ENCODE results near the gene HOXD10. TPM values are rescaled to one million over a fixed set of nuclear protein-coding genes. Genes with fewer than 3 reads are reported as not detected.
A peak's percentile ranks its signal among the peaks of the same experiment; 100 is the strongest.

The HOXD10 gene
- total and polyA plus RNA-seq, 9 of the 15 experiments (the other 6 are each of a cell fraction or from before 2014, with no cell fraction given): not detected

DNA sequence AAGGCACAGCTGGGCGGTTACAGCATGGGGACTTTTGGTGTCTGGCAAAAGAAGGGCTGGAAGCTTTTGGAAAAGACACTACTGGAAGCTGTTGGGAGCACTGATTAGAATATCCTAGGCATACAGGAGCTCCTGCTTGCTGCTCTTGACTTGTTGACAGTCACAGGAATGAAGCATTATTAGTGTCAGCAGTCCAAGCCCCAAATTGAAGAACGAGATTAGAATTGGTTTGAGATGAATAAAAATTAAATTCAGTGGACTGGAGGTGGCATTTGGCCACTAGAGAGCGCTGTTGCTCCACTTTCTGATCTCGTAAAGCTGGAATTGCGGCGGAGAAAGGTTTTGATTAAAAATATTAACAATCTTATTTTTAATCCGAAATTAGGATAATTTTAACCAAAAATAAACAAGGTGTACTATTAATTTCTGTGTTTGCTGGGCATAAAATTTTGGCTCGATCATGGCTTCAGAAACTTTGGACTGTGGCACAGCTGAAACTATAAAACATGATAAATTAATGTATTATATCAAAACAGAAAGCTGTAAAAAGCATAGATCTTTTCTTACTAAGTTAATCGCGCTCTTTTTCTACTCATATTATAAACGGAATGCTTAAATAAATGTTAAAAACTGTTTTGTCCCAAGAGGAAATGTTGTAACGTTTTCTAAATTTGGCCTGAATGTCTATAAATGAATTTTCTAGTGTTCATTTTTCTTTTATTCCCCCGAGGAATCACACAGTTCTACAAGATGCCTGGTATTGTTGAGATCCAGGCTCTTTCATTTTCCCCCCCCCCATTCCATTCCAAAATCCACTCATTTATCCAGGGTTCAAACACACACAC, 10.6 kb downstream of the HOXD10 start (continued):
- TF ChIP-seq, protein P1, sequence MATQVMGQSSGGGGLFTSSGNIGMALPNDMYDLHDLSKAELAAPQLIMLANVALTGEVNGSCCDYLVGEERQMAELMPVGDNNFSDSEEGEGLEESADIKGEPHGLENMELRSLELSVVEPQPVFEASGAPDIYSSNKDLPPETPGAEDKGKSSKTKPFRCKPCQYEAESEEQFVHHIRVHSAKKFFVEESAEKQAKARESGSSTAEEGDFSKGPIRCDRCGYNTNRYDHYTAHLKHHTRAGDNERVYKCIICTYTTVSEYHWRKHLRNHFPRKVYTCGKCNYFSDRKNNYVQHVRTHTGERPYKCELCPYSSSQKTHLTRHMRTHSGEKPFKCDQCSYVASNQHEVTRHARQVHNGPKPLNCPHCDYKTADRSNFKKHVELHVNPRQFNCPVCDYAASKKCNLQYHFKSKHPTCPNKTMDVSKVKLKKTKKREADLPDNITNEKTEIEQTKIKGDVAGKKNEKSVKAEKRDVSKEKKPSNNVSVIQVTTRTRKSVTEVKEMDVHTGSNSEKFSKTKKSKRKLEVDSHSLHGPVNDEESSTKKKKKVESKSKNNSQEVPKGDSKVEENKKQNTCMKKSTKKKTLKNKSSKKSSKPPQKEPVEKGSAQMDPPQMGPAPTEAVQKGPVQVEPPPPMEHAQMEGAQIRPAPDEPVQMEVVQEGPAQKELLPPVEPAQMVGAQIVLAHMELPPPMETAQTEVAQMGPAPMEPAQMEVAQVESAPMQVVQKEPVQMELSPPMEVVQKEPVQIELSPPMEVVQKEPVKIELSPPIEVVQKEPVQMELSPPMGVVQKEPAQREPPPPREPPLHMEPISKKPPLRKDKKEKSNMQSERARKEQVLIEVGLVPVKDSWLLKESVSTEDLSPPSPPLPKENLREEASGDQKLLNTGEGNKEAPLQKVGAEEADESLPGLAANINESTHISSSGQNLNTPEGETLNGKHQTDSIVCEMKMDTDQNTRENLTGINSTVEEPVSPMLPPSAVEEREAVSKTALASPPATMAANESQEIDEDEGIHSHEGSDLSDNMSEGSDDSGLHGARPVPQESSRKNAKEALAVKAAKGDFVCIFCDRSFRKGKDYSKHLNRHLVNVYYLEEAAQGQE (IDR thresholded peaks at IDR 0.05; ENCODE audit: borderline replicate concordance): peak; percentile 62; the same call in 1 of the 2 replicates
- TF ChIP-seq, protein P1 (CRISPR knock-in tag; IDR thresholded peaks at IDR 0.05; ENCODE audit: low read depth): no peak
- TF ChIP-seq ZNF766 (CRISPR knock-in tag; conservative IDR thresholded peaks at IDR 0.05) (no peak), TRIM24 (IDR thresholded peaks at IDR 0.05) (no peak), RAD21 (CRISPR knock-in tag; conservative IDR thresholded peaks at IDR 0.05 in 1 of 2, IDR thresholded peaks at IDR 0.05 in 1 of 2) (peak; percentile 85), FOXA3 (CRISPR knock-in tag; conservative IDR thresholded peaks at IDR 0.05 in 1 of 2, IDR thresholded peaks at IDR 0.05 in 1 of 2) (no peak), ZSCAN29 (IDR thresholded peaks at IDR 0.05) (no peak), SMC3 (conservative IDR thresholded peaks at IDR 0.05; ENCODE audit: insufficient read depth, low read depth, low read length) (peak; percentile 66), ZNF79 (CRISPR knock-in tag; IDR thresholded peaks at IDR 0.05; ENCODE audit: low read depth) (no peak)
- TF ChIP-seq, protein P2, sequence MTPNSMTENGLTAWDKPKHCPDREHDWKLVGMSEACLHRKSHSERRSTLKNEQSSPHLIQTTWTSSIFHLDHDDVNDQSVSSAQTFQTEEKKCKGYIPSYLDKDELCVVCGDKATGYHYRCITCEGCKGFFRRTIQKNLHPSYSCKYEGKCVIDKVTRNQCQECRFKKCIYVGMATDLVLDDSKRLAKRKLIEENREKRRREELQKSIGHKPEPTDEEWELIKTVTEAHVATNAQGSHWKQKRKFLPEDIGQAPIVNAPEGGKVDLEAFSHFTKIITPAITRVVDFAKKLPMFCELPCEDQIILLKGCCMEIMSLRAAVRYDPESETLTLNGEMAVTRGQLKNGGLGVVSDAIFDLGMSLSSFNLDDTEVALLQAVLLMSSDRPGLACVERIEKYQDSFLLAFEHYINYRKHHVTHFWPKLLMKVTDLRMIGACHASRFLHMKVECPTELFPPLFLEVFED (CRISPR knock-in tag; conservative IDR thresholded peaks at IDR 0.05): no peak
- TF ChIP-seq, protein P3, sequence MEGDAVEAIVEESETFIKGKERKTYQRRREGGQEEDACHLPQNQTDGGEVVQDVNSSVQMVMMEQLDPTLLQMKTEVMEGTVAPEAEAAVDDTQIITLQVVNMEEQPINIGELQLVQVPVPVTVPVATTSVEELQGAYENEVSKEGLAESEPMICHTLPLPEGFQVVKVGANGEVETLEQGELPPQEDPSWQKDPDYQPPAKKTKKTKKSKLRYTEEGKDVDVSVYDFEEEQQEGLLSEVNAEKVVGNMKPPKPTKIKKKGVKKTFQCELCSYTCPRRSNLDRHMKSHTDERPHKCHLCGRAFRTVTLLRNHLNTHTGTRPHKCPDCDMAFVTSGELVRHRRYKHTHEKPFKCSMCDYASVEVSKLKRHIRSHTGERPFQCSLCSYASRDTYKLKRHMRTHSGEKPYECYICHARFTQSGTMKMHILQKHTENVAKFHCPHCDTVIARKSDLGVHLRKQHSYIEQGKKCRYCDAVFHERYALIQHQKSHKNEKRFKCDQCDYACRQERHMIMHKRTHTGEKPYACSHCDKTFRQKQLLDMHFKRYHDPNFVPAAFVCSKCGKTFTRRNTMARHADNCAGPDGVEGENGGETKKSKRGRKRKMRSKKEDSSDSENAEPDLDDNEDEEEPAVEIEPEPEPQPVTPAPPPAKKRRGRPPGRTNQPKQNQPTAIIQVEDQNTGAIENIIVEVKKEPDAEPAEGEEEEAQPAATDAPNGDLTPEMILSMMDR (IDR thresholded peaks at IDR 0.05 in 2 of 3, conservative IDR thresholded peaks at IDR 0.05 in 1 of 3; ENCODE audit: insufficient read depth in 2 of 3, low read depth in 1 of 3, low read length in 3 of 3): peak; percentile 77 to 95 (median 83)
- TF ChIP-seq, protein P4, sequence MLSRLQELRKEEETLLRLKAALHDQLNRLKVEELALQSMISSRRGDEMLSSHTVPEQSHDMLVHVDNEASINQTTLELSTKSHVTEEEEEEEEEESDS (CRISPR knock-in tag; IDR thresholded peaks at IDR 0.05): no peak
- TF ChIP-seq, protein P5, sequence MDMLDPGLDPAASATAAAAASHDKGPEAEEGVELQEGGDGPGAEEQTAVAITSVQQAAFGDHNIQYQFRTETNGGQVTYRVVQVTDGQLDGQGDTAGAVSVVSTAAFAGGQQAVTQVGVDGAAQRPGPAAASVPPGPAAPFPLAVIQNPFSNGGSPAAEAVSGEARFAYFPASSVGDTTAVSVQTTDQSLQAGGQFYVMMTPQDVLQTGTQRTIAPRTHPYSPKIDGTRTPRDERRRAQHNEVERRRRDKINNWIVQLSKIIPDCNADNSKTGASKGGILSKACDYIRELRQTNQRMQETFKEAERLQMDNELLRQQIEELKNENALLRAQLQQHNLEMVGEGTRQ (CRISPR knock-in tag; IDR thresholded peaks at IDR 0.05): no peak
